Prostate gland (tissue), 2 donors: ENCODE data around the gene MAML3.
A peak's percentile ranks its signal among the peaks of the same experiment; 100 is the strongest.

ENCODE experiments used
- CTCF ChIP-seq, 4 experiments: fragments of 200-600 bp in 2 of 4; fragments of 450-650 bp in 2 of 4; sonication (generic) in 2 of 4; IDR thresholded peaks; 1 replicate in 3 of 4; 2 replicates in 1 of 4; pipeline ENCODE4 v1.5.1; 2016 to 2019; ENCODE audit warnings: antibody characterized with exemption in 4 of 4, mild to moderate bottlenecking in 2 of 4, moderate library complexity in 2 of 4
- POLR2A ChIP-seq: fragments of 450-650 bp; IDR thresholded peaks from one replicate; pipeline ENCODE4 v1.6.1; 2016; ENCODE audit warnings: antibody characterized with exemption, mild to moderate bottlenecking
- POLR2AphosphoS5 ChIP-seq: sonication (generic); formaldehyde crosslinking; IDR thresholded peaks from one replicate; pipeline ENCODE4 v1.6.1; 2017; ENCODE audit warnings: antibody characterized with exemption

GRCh38 chr4:139978692-139979091 is 175.3 kb downstream of the MAML3 start:
- TF ChIP-seq CTCF (IDR thresholded peaks at IDR 0.05) (no peak), POLR2AphosphoS5 (peak; percentile 12), POLR2A (no peak)
